SU-DHL-6 (cell line): ENCODE measurements around the gene ART4.

Experiments
- H2AFZ ChIP-seq: fragments of 200-600 bp; sonication (generic); 2 replicates; pipeline ENCODE4 v1.6.1; 2014; ENCODE audit warnings: low read depth, mild to moderate bottlenecking, moderate library complexity, mixed read lengths, antibody characterized with exemption, low read length; ENCODE audit not compliant: severe bottlenecking
- H3F3A ChIP-seq: fragments of 200-600 bp; shearing (Covaris generic); 2 replicates; pipeline ENCODE4 v1.6.0; 2016; ENCODE audit warnings: antibody characterized with exemption, mild to moderate bottlenecking; ENCODE audit not compliant: insufficient read depth
- H3K27ac ChIP-seq: fragments of 200-600 bp; sonication (generic); 2 replicates; pipeline ENCODE4 v1.5.1; 2016; ENCODE audit warnings: low read depth, mild to moderate bottlenecking, low read length, moderate library complexity, mixed read lengths
- H3K27me3 ChIP-seq: fragments of 200-600 bp; sonication (generic), shearing (Covaris generic); 2 replicates; pipeline ENCODE4 v1.6.0; 2014; ENCODE audit warnings: mild to moderate bottlenecking, low read length
- H3K36me3 ChIP-seq: fragments of 200-600 bp; sonication (generic); 2 replicates; pipeline ENCODE4 v1.6.1; 2014; ENCODE audit warnings: mild to moderate bottlenecking, low read length, mixed read lengths
- H3K4me2 ChIP-seq: fragments of 300-600, 200-600 bp; shearing (Covaris generic), sonication (generic); 2 replicates; pipeline ENCODE4 v1.6.0; 2014; ENCODE audit warnings: low read length, low read depth, mild to moderate bottlenecking; ENCODE audit not compliant: poor library complexity, severe bottlenecking
- H3K4me3 ChIP-seq: fragments of 200-600 bp; sonication (generic); 2 replicates; pipeline ENCODE4 v1.5.1; 2014; ENCODE audit warnings: antibody characterized with exemption, low read length, mild to moderate bottlenecking, mixed read lengths; ENCODE audit not compliant: insufficient read depth, poor library complexity, severe bottlenecking
- H3K79me2 ChIP-seq: fragments of 200-600 bp; sonication (generic); 2 replicates; pipeline ENCODE4 v1.6.1; 2014; ENCODE audit warnings: mild to moderate bottlenecking, low read length, moderate library complexity; ENCODE audit not compliant: insufficient read depth
- H3K9ac ChIP-seq: fragments of 200-600 bp; sonication (generic); 2 replicates; pipeline ENCODE4 v1.7.0; 2014; ENCODE audit warnings: mild to moderate bottlenecking, low read length
- H3K9me2 ChIP-seq: fragments of 200-600 bp; sonication (generic); replicated peaks from 2 replicates; pipeline ENCODE4 v1.6.1; 2014; ENCODE audit warnings: low read length; ENCODE audit not compliant: insufficient read depth
- H3K9me3 ChIP-seq: fragments of 200-600 bp; sonication (generic); 2 replicates; pipeline ENCODE4 v1.6.1; 2014; ENCODE audit warnings: low read length, mixed read lengths; ENCODE audit not compliant: insufficient read depth
- H4K20me1 ChIP-seq: fragments of 200-600 bp; sonication (generic); 2 replicates; pipeline ENCODE4 v1.6.1; 2014; ENCODE audit warnings: low read depth, mild to moderate bottlenecking, antibody characterized with exemption, low read length, moderate library complexity, mixed read lengths
- EZH2phosphoT487 ChIP-seq: fragments of 200-600 bp; sonication (generic), shearing (Covaris generic); conservative IDR thresholded peaks from 2 replicates; pipeline ENCODE4 v1.6.1; 2018; ENCODE audit warnings: mild to moderate bottlenecking, antibody characterized with exemption, low read length, moderate library complexity, mixed read lengths
- TF ChIP-seq, protein P1 (sequence below): fragments of 200-600 bp; sonication (generic); IDR thresholded peaks from one replicate; pipeline ENCODE4 v1.5.1; 2017; ENCODE audit warnings: antibody characterized with exemption, mild to moderate bottlenecking, low read length, moderate library complexity; ENCODE audit not compliant: insufficient read depth, poor library complexity, severe bottlenecking

Gene ART4

DNA sequence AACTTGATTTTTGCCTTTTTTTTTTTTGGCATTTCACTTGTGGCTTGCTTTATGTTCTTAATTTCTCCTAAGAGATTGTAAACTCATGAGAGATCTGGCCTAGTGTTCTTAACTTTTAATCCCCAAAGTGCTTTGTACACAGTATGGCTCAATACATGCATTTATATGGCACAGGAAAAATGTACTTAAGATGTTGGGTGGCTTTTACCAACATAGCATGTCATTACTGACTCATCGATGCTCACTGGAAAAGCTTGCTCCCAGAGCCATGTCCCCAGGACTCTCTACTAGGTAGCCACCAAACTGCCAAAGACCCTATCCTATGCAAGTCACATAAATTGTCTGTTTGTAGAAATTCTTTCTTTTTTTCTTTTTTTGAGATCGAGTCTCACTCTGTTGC is 16.3 kb downstream of the ART4 start:
- no peaks in the 10 kb centered on the region for H3K79me2 ChIP-seq
- no peak overlapping the region for H3K9ac ChIP-seq

DNA sequence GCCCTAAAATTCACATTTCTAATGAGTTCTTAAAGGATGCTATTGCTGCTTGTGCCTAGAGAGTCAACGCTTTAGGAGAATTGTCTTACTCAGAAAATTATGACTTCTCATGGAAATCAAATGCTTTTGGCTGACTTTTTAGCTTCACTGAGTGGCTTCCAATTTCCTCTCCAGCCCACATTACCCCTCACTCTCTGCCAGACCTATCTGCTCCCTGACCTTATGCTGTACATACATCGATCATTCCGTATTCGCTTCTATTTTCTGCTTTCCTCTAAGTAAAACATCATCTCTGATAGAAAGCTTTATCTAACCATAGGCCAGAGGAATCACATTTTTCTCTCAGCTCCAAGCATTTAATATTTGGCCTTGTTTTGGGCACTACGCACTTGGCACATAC is 16.8 kb downstream of the ART4 start:
- Histone ChIP-seq H3K4me3 (no peak overlapping the region), H4K20me1 (no peaks in the 10 kb centered on the region), H3K36me3 (no peaks in the 10 kb centered on the region), H3K27me3 (no peaks in the 10 kb centered on the region), H3K9me2 (no peaks in the 10 kb centered on the region), H3K27ac (no peak overlapping the region), H3K9me3 (no peaks in the 10 kb centered on the region), H3K9ac (no peak overlapping the region), H3K4me2 (no peak overlapping the region), H3K79me2 (no peaks in the 10 kb centered on the region), H3F3A (no peaks in the 10 kb centered on the region), H2AFZ (no peak overlapping the region)
- TF ChIP-seq EZH2phosphoT487, result no peak
- TF ChIP-seq, protein P1, sequence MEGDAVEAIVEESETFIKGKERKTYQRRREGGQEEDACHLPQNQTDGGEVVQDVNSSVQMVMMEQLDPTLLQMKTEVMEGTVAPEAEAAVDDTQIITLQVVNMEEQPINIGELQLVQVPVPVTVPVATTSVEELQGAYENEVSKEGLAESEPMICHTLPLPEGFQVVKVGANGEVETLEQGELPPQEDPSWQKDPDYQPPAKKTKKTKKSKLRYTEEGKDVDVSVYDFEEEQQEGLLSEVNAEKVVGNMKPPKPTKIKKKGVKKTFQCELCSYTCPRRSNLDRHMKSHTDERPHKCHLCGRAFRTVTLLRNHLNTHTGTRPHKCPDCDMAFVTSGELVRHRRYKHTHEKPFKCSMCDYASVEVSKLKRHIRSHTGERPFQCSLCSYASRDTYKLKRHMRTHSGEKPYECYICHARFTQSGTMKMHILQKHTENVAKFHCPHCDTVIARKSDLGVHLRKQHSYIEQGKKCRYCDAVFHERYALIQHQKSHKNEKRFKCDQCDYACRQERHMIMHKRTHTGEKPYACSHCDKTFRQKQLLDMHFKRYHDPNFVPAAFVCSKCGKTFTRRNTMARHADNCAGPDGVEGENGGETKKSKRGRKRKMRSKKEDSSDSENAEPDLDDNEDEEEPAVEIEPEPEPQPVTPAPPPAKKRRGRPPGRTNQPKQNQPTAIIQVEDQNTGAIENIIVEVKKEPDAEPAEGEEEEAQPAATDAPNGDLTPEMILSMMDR, result no peak

More for the DNA sequence above, 16.3 kb downstream of the ART4 start:
- TF ChIP-seq EZH2phosphoT487, result no peak
- TF ChIP-seq, protein P1, result no peak
- no peaks in the 10 kb centered on the region for H4K20me1 ChIP-seq
- H2AFZ ChIP-seq, result no peak overlapping the region
- no peak overlapping the region for H3K4me2 ChIP-seq
- no peaks in the 10 kb centered on the region for H3K9me3 ChIP-seq
- no peaks in the 10 kb centered on the region for H3K27me3 ChIP-seq
- no peaks in the 10 kb centered on the region for H3K9me2 ChIP-seq
- H3F3A ChIP-seq, result no peaks in the 10 kb centered on the region
- H3K4me3 ChIP-seq, result no peak overlapping the region
- H3K36me3 ChIP-seq, result no peaks in the 10 kb centered on the region
- no peak overlapping the region for H3K27ac ChIP-seq

DNA sequence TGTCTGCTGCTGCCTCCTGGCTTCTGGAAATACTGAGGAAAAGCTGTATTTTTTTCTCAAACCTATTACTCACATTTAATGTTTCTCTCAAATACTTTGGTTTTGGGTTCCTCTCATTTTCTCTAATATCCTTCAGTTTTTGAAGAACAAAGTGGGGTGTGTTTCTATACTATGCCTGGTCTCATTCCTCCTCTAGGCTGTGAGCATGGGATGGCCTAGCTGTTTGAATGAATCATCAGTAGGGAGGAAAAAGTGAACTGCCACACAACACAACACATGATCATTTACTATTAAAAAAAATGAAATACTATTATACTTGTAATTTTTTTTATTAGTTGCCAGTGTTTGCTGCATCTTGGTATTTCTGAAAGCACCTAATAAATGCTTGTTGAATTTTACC is 18.1 kb downstream of the ART4 start:
- Histone ChIP-seq H3K79me2 (no peaks in the 10 kb centered on the region), H3K27ac (no peak overlapping the region), H3F3A (no peaks in the 10 kb centered on the region), H3K9me2 (no peaks in the 10 kb centered on the region), H2AFZ (no peak overlapping the region), H3K9me3 (no peaks in the 10 kb centered on the region), H3K9ac (no peak overlapping the region), H3K36me3 (no peaks in the 10 kb centered on the region), H4K20me1 (no peaks in the 10 kb centered on the region), H3K4me3 (no peak overlapping the region), H3K4me2 (no peak overlapping the region), H3K27me3 (no peaks in the 10 kb centered on the region)
- TF ChIP-seq EZH2phosphoT487, result no peak
- TF ChIP-seq, protein P1, result no peak

DNA sequence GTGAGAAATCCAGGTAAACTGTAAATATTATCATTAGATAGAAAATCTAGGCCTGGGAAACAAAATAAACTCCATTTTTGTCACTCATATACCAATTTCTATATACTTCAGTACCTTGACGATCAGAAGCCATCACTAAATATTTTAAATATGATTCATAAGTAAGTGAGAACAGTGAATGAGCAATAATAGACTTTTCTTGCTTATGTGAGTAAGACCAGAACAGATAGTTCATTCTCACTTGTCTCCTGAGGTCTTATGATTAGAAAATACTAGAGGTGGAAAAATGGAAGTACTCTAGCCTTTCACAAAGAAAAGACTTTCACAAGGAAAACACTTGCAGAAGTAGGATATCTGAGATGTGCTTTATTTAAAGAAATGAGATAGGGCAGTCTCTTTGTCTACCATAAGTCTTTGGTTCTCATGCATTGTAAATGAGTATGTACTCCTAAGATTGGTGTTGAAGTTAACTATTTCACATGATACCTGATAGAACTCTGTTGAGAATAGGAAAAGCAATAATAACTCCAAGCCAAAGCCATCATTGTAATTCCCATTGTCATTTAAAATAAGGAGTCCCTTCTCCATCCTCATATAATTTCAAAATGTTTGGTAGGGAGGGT is 19.2 kb downstream of the ART4 start:
- no peaks in the 10 kb centered on the region for H3F3A ChIP-seq
- no peak overlapping the region for H2AFZ ChIP-seq

More for the DNA sequence above, 19.2 kb downstream of the ART4 start:
- Histone ChIP-seq H3K79me2 (no peaks in the 10 kb centered on the region), H3K4me3 (no peak overlapping the region), H4K20me1 (no peaks in the 10 kb centered on the region), H3K9ac (no peak overlapping the region), H3K9me2 (no peaks in the 10 kb centered on the region), H3K4me2 (no peak overlapping the region), H3K27me3 (no peaks in the 10 kb centered on the region), H3K27ac (no peak overlapping the region), H3K9me3 (no peaks in the 10 kb centered on the region), H3K36me3 (no peaks in the 10 kb centered on the region)
- TF ChIP-seq EZH2phosphoT487, result no peak
- TF ChIP-seq, protein P1, result no peak
